Measurements from ENCODE around the gene OR1D5. TPM values are rescaled to one million over a fixed set of nuclear protein-coding genes. Genes with fewer than 3 reads are reported as not detected.

OR1D5 gene
- total RNA-seq, 2 donors from 2014 or later: not detected

- Histone ChIP-seq H3K9ac (ENCODE audit: extremely low read depth, low read length, poor library complexity, severe bottlenecking) (no peak overlapping the region), H3K4me1 (ENCODE audit: control insufficient read depth, insufficient read depth, low read length) (no peaks in the 10 kb centered on the region), H3K27me3 (ENCODE audit: control insufficient read depth, insufficient read depth, low read length, poor library complexity, severe bottlenecking) (no peaks in the 10 kb centered on the region), H3K4me3 (ENCODE audit: low read length) (no peak overlapping the region), H3K36me3 (ENCODE audit: control insufficient read depth, insufficient read depth, low read length) (peaks cover 21% of the 10 kb centered on the region), H3K27ac (ENCODE audit: low read depth, low read length) (no peak overlapping the region), H3K9me3 (ENCODE audit: control insufficient read depth, low read length) (peaks cover 38% of the 10 kb centered on the region)
- Mint-ChIP-seq H3K9me3 (peaks cover 37% of the 10 kb centered on the region), H3K27me3 (ENCODE audit: insufficient read depth) (no peaks in the 10 kb centered on the region), H3K36me3 (ENCODE audit: low read depth) (peaks cover 69% of the 10 kb centered on the region), H3K4me3 (no peak overlapping the region), H3K4me1 (no peaks in the 10 kb centered on the region), H3K27ac (no peak overlapping the region)
- WGBS, 2 experiments (ENCODE audit: insufficient coverage in 1 of 2, insufficient read length in 1 of 2): 97 to 100% methylated on average over 1 to 2 of the region's 2 CpGs
- no peak for TF ChIP-seq CTCF (conservative IDR thresholded peaks at IDR 0.05)
- DNase-seq: no peak
Observed at GRCh38 chr17:3024346-3024745, 39.1 kb downstream of the OR1D5 start.

- no peaks in the 10 kb centered on the region for H3K27me3 Mint-ChIP-seq (ENCODE audit: insufficient read depth)
- Histone ChIP-seq H3K4me3 (ENCODE audit: low read length) (peak overlapping the region; percentile 20), H3K36me3 (ENCODE audit: control insufficient read depth, insufficient read depth, low read length) (peaks cover 21% of the 10 kb centered on the region), H3K9me3 (ENCODE audit: control insufficient read depth, low read length) (peaks cover 38% of the 10 kb centered on the region), H3K4me1 (ENCODE audit: control insufficient read depth, insufficient read depth, low read length) (no peaks in the 10 kb centered on the region), H3K9ac (ENCODE audit: extremely low read depth, low read length, poor library complexity, severe bottlenecking) (no peak overlapping the region), H3K27me3 (ENCODE audit: control insufficient read depth, insufficient read depth, low read length, poor library complexity, severe bottlenecking) (no peaks in the 10 kb centered on the region), H3K27ac (ENCODE audit: low read depth, low read length) (no peak overlapping the region)
- H3K4me1 Mint-ChIP-seq: no peaks in the 10 kb centered on the region
- H3K27ac Mint-ChIP-seq: no peak overlapping the region
- peaks cover 60% of the 10 kb centered on the region for H3K36me3 Mint-ChIP-seq (ENCODE audit: low read depth)
- no peak for DNase-seq
- no peak for TF ChIP-seq CTCF (conservative IDR thresholded peaks at IDR 0.05)
- H3K4me3 Mint-ChIP-seq: no peak overlapping the region
- WGBS, 2 experiments (ENCODE audit: insufficient coverage in 1 of 2, insufficient read length in 1 of 2): 97% methylated on average over 3 of the region's 4 CpGs; no CpG with 5 or more reads in 1 of the 2 experiments
- peaks cover 37% of the 10 kb centered on the region for H3K9me3 Mint-ChIP-seq
Observed at GRCh38 chr17:3022197-3022596, 41.2 kb downstream of the OR1D5 start.

GRCh38 chr17:3020381-3020780 lies 43.0 kb downstream of the OR1D5 start:
- Mint-ChIP-seq H3K27me3 (ENCODE audit: insufficient read depth) (no peaks in the 10 kb centered on the region), H3K9me3 (peaks cover 37% of the 10 kb centered on the region), H3K4me1 (no peaks in the 10 kb centered on the region), H3K27ac (no peak overlapping the region), H3K4me3 (no peak overlapping the region), H3K36me3 (ENCODE audit: low read depth) (peaks cover 61% of the 10 kb centered on the region)
- no peak for TF ChIP-seq CTCF (conservative IDR thresholded peaks at IDR 0.05)
- H3K9me3 ChIP-seq (ENCODE audit: control insufficient read depth, low read length): peaks cover 38% of the 10 kb centered on the region
- H3K36me3 ChIP-seq (ENCODE audit: control insufficient read depth, insufficient read depth, low read length): peaks cover 21% of the 10 kb centered on the region
- H3K27me3 ChIP-seq (ENCODE audit: control insufficient read depth, insufficient read depth, low read length, poor library complexity, severe bottlenecking): no peaks in the 10 kb centered on the region
- H3K9ac ChIP-seq (ENCODE audit: extremely low read depth, low read length, poor library complexity, severe bottlenecking): no peak overlapping the region
- WGBS, 2 experiments (ENCODE audit: insufficient coverage in 1 of 2, insufficient read length in 1 of 2): 96% methylated on average over 13 to 16 of the region's 16 CpGs
- H3K27ac ChIP-seq (ENCODE audit: low read depth, low read length): no peak overlapping the region
- H3K4me1 ChIP-seq (ENCODE audit: control insufficient read depth, insufficient read depth, low read length): no peaks in the 10 kb centered on the region
- no peak for DNase-seq
- no peak overlapping the region for H3K4me3 ChIP-seq (ENCODE audit: low read length)

Measured in endodermal cell (in vitro differentiated cells).